C4-2B (cell line): ENCODE measurements around the gene COL28A1.

Source experiments
- H3K27ac ChIP-seq: fragments of 450-650 bp; 2 replicates; pipeline ENCODE4 v1.5.1; 2017
- ZFX ChIP-seq: fragments of 450-650 bp; IDR thresholded peaks from 2 replicates; pipeline ENCODE4 v1.6.1; 2017
- TF ChIP-seq, protein P1 (sequence below): fragments of 450-650 bp; conservative IDR thresholded peaks from 2 replicates; pipeline ENCODE4 v1.5.1; 2017; ENCODE audit warnings: mild to moderate bottlenecking

The COL28A1 gene

DNA sequence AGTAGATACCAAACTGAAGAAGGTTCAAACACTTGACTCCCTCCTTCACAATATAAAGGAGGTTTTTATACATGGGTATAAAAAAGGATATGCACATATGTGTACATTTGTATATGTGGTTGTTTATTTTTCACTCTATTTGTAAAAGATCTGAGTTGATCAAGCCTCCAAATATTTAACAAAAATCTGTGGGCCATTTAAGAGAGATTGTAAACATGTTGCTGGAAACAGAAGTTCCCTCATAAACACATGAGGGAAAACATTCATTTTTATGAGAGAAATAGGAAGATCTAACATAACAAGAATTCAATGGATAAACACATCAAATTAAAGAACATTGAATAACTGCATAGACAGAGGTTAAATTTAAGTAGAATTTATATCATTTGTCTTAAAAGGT, 81.7 kb downstream of the COL28A1 start:
- TF ChIP-seq, protein P1, sequence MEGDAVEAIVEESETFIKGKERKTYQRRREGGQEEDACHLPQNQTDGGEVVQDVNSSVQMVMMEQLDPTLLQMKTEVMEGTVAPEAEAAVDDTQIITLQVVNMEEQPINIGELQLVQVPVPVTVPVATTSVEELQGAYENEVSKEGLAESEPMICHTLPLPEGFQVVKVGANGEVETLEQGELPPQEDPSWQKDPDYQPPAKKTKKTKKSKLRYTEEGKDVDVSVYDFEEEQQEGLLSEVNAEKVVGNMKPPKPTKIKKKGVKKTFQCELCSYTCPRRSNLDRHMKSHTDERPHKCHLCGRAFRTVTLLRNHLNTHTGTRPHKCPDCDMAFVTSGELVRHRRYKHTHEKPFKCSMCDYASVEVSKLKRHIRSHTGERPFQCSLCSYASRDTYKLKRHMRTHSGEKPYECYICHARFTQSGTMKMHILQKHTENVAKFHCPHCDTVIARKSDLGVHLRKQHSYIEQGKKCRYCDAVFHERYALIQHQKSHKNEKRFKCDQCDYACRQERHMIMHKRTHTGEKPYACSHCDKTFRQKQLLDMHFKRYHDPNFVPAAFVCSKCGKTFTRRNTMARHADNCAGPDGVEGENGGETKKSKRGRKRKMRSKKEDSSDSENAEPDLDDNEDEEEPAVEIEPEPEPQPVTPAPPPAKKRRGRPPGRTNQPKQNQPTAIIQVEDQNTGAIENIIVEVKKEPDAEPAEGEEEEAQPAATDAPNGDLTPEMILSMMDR, result no peak
- no peak for TF ChIP-seq ZFX
- H3K27ac ChIP-seq, result no peak overlapping the region

DNA sequence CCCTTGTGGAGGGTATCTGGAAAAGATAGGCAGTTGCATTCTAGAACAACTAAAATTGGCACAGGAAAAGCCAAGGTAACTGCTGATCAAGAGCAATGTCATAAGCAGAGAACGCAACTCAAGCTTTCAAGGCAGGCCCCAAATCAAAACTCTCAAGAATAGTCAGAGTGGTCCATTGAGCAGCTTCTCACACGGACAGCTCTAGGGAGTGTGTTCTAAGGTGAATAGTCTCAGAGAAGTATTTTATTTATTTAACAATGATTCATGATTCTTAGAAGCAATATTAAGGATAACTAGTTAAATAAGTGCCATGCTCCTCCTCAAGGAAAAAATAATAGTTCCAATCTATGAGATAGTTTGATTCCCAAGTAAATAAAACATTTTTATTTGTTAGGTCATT, 83.0 kb downstream of the COL28A1 start:
- no peak overlapping the region for H3K27ac ChIP-seq
- no peak for TF ChIP-seq ZFX
- TF ChIP-seq, protein P1, result no peak

DNA sequence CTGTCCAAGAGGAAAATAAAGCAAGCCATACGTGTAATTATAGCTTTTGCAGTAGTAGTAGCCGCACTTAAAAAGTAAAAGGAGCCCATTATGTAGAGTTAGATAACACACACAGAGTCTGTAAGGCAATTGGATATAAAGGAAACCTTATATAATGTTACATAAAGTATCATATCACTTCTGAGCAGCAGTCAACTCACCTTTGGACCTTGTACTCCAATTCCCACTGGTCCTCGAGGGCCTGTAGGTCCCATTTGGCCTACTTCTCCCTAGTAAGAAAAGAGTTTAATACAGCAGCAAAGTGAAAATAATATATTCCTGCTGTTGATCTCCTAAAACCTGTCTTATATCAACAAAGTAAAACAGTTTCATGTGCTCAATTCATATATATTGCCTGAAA, 83.6 kb downstream of the COL28A1 start:
- no peak overlapping the region for H3K27ac ChIP-seq
- TF ChIP-seq, protein P1, result no peak
- TF ChIP-seq ZFX, result no peak

DNA sequence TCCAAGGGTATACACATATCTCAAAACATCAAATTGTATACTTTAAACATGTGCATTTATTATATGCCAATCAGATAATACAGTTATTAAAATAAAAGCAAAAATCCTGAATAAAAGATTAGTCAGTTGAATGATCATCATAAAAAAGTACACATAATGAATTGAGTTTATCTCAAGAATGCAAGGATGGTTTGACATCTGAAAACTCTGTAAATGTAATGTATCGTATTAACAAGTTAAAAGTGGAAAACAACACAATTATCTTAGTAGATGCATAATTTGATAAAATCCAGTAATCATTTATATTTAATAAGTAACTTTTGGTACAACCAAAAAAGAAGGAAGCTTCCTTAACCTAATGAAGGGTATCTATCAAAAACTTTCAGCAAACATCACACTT, 86.6 kb downstream of the COL28A1 start:
- H3K27ac ChIP-seq, result no peak overlapping the region
- TF ChIP-seq, protein P1, result no peak
- TF ChIP-seq ZFX, result no peak

DNA sequence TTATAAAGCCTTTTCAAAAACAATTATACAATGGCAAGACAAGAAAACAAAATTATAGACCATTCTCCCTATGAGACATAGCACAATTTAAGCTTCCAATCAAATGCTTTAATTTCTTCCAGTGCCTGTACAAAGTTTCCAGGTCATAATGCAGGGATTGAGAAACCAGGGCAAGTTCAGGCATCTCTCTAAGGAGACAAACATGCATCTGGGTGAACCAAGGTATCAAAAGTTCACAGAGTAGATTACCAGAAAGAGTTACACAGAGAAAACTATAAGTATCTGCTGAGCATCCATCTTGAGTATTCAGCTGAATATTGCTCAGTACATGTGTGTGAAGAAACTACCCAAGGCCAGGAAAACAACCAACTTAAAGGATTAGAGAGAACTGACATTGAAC, 89.1 kb downstream of the COL28A1 start:
- no peak for TF ChIP-seq ZFX
- TF ChIP-seq, protein P1, result no peak
- H3K27ac ChIP-seq, result no peak overlapping the region

GRCh38 chr7:7443806-7444350, 91.8 kb downstream of the COL28A1 start:
- no peak for TF ChIP-seq ZFX
- TF ChIP-seq, protein P1, result no peak
- no peak overlapping the region for H3K27ac ChIP-seq

DNA sequence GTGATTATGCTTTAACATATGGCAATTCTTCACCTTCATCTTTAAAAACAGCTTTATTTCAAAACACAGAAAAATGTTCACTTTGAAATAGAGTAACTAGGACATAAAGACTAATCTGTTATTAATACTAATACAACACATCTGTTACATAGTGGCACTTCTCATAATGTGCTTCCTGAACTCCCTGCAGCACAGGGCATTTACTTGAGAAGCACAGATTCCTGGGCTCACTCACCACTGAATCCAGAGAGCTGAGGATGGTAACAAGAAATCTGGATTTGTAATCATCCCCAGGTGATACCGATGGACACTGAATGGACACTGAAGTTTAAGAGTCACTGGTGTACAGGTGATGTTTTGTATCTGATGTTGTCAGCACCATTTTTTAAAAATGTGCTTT, 96.1 kb downstream of the COL28A1 start:
- no peak overlapping the region for H3K27ac ChIP-seq

More for the DNA sequence above, 96.1 kb downstream of the COL28A1 start:
- no peak for TF ChIP-seq ZFX
- TF ChIP-seq, protein P1, result no peak
